NCI-H2196 (cell line): ENCODE data around the gene PDZRN3.

Experiments used
- DNase-seq: peaks from one replicate; lab custom pipeline; 2025; ENCODE audit not compliant: unreplicated experiment; lab: John Stamatoyannopoulos, UW

The PDZRN3 gene

GRCh38 chr3:73399666-73400253, 225.0 kb downstream of the PDZRN3 start:
- no peak for DNase-seq

DNA sequence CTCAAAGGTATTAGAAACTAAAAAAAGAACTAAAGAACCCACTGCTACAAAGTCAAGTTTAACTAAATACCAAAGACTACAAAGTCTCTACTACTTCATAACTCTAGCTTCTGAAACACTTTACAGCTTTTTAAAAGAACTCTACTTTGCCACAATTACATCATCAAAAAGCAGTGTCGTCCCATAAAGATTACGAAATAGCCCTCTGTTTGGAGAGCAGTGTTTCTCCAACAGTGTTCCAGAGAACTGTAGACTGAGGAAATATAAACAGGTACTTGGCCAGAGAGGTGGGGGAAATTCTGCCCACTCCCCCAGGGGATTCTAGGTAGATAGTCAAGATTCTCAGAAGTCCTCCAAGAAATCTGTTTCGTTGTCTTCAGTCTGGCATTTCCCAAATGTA, 225.6 kb downstream of the PDZRN3 start:
- DNase-seq: no peak

DNA sequence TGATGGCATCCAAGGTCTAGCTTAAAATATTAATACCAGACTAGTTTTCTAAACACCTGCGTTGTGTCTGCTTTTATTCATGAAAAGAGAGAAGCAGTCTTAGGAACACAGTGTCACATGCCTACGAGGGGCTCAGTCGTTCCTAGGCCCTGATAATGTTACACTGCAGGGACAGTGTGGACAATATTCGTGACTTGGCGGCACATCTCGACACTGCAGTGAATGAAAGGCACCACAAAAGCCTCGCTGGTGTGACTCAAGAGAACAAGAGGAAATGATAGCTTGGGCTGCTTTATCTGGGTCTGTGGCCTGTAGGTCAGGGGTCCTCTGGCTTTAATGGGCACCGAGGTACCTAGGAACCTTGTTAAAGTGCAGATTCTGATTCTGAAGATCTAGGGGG, 226.7 kb downstream of the PDZRN3 start:
- DNase-seq: no peak

GRCh38 chr3:73394240-73394639, 230.5 kb downstream of the PDZRN3 start:
- no peak for DNase-seq

DNA sequence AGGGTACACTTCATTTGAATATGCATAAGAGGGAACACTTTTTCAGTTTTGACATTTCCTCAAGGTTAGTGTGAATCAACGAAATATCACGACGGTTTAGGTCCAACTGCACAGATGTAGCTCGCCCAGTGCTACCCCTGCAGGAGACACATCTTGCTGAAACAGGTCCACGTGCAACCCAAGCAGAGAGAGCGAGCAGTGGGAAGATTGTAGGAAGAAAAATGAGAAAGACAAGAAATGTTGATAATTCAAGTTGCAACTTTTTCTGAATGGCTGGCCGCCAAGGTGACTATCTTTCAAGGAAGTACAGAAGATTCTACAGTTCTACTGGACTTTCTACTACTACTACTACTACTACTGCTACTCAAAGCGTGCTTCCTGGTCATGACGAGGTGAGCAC, 231.7 kb downstream of the PDZRN3 start:
- no peak for DNase-seq

DNA sequence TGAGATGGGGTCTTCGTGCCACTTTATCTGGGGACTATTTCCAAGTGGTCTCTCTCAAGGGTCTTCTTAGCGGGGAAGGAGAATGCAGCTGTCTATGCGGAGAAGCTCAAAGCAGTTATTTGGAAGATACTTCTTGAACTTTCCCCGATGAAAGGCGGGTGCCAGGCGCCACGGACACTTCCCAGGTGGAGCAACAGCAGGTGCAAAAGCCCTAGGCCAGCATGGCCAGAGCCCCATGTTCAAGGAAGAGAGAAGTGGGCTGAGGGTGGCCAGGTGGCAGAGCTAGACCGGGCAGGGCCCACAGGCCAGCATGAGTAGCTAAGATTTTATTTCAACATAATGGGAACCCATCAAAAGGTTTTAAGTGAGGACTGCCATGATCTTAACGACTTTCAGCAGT, 232.8 kb downstream of the PDZRN3 start:
- DNase-seq: no peak

DNA sequence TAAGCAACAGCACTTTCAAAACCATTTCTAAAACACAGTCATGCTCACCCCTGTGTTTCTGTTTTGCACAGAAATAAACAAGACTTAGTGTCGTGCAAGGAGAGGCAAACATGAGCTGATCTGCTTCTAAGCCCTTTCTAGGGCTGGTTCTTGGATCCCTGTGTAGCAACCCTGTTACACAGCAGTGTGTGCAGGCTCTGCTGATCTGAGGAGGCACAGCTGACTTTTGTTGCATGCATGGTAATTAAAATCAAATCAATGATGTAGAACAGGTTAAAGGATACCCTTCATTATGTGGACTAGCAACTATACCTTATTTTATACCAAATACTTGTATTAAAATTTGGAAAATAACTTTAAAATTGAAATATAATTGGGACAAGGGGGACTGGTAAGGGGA, 234.8 kb downstream of the PDZRN3 start:
- DNase-seq: no peak

- DNase-seq: no peak
Observed at GRCh38 chr3:73389117-73389813, 235.5 kb downstream of the PDZRN3 start.

- no peak for DNase-seq
Observed at GRCh38 chr3:73385568-73385967, 239.2 kb downstream of the PDZRN3 start.

DNA sequence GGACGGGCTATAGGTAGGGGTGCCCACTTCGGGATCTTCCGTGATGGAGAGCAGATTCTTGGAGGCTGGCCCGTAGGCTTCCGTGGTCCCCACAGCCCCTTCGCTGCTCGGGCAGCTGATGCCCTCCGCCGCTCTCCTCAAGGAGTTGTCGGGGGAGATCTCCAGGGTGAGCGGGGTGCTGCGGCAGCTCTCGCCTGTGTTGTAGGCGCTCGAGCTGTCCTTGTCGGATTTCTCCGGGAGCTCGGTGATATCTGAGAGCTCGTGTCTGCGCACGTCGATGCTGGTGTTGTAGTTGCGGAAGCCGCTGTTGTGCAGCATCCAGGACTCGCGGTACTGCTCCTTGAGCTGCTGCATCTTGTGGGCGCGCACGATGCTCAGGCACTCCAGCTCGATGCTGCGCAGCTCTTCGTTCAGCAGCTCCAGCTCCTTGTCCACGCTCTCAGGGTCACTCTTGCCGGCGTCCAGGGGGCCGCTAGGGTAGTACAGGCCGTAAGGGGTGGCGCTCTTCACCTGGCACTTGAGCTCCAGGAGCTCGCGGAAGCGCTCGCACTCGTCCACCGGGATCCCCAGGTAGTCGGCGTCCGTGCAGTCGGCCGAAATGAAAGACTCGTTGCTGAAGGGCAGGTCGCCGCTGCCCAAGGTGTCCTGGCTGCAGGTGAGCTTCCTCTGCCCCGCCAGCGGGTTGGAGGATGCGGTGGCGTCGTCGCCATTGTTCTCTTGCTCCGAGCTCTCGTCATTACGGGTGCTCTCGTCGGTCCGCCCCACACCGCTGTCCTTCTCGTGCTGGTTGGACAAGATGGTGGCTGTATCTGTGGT, 240.4 kb downstream of the PDZRN3 start:
- no peak for DNase-seq

- no peak for DNase-seq
Observed at GRCh38 chr3:73383470-73384049, 241.2 kb downstream of the PDZRN3 start.

- no peak for DNase-seq
Observed at GRCh38 chr3:73381551-73381950, 243.2 kb downstream of the PDZRN3 start.

GRCh38 chr3:73380735-73381532, 243.8 kb downstream of the PDZRN3 start:
- no peak for DNase-seq

- no peak for DNase-seq
Observed at GRCh38 chr3:73379465-73379864, 245.3 kb downstream of the PDZRN3 start.

GRCh38 chr3:73378207-73378606, 246.5 kb downstream of the PDZRN3 start:
- DNase-seq: no peak

DNA sequence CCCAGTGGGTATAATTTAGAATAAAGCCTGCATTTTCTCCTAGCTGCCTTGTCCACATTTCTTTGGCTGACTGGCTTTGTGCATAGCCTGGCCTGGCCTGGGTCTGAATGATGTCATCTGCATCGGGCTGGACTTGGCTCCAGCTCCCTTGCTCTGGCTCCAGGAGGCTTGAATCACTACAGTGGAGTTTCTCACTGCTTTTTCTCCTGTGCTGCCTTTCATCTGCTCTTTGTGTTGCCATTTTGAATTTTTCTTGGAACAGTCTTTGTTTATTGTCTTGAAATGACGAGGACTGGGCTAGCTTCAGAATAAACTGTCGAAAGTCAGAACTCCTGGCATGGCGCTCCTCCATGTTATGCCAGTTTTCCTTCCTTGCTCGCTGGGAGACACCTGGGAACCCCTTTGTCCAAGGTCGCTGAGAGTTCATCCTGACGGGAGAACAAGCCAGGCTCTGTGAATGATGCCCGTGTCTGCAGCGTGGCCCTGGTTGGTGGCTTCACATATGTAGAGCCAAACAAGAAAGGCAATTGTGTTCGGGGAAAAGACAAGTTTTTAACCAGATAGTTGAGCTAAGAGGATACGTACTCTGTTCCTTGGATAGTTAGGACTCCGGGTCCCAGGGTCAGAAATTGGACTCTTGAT, 258.9 kb downstream of the PDZRN3 start:
- DNase-seq: no peak

DNA sequence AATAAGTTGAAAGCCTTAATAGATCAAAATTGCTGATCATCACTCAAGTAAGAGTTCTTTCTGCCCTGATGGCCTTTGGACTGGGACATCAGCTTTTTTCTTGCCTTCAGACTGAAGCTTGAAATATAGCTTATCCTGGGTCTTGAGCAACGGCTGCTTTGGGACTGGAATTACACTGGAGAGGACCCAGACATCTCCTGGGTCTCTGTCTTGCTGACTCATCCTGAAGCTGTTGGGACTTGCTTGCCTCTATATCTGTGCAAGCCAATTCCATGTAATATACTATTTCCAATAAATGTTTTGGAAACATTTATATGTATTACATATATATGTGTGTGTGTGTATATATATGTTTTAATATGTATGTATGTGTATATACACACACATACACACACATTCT, 260.2 kb downstream of the PDZRN3 start:
- DNase-seq: no peak

- DNase-seq: no peak
Observed at GRCh38 chr3:73363093-73363492, 261.6 kb downstream of the PDZRN3 start.

- DNase-seq: no peak
Observed at GRCh38 chr3:73361591-73361990, 263.1 kb downstream of the PDZRN3 start.

- no peak for DNase-seq
Observed at GRCh38 chr3:73353649-73354217, 271.0 kb downstream of the PDZRN3 start.
